Measurements from ENCODE around the gene TBX10. TPM values are rescaled to one million over a fixed set of nuclear protein-coding genes. Genes with fewer than 3 reads are reported as not detected.

The TBX10 gene
- polyA plus RNA-seq, 1 of the 3 experiments (the other 2 are of a cell fraction): not detected

- CTCF ChIA-PET: interaction anchor here (17.8 to 21.6 kb wide), 2 partner anchors 7 to 11 kb away, joined by 308 read pairs; partner anchors contain the start of genes ACY3, NUDT8 and TBX10
- H3K27ac ChIP-seq (ENCODE audit: low read depth in 2 of 2, low read length in 1 of 2): no peak overlapping the region
- H3K4me3 ChIP-seq (ENCODE audit: low read depth in 2 of 2, low read length in 1 of 2): no peak overlapping the region
- no peaks in the 10 kb centered on the region for H3K36me3 ChIP-seq (replicated peaks in 1 of 2; ENCODE audit: control insufficient read depth in 1 of 2, insufficient read depth in 2 of 2, low read length in 1 of 2)
- H3K27me3 ChIP-seq (ENCODE audit: insufficient read depth): no peaks in the 10 kb centered on the region
- H3F3A ChIP-seq (replicated peaks; ENCODE audit: insufficient read depth): no peaks in the 10 kb centered on the region
- no peak overlapping the region for H2AFZ ChIP-seq (ENCODE audit: low read depth)
- no peak overlapping the region for H3K4me2 ChIP-seq
- H3K9me2 ChIP-seq: no peaks in the 10 kb centered on the region
- POLR2A ChIA-PET: no interaction called here
- DNase-seq: no peak
- no peak for TF ChIP-seq REST (IDR thresholded peaks at IDR 0.05; ENCODE audit: low read depth, low read length)
- no peak overlapping the region for H3K9ac ChIP-seq
- no peaks in the 10 kb centered on the region for H3K79me2 ChIP-seq (ENCODE audit: insufficient read depth)
- H3K4me1 ChIP-seq (ENCODE audit: control insufficient read depth in 1 of 2, insufficient read depth in 2 of 2, low read depth in 1 of 2, low read length in 1 of 2): no peaks in the 10 kb centered on the region; a peak in 1 of 4 replicates
- H4K20me1 ChIP-seq (ENCODE audit: insufficient read depth): no peaks in the 10 kb centered on the region
- 66% methylated on average over 9 of the region's 15 CpGs for WGBS (ENCODE audit: low lambda C conversion rate)
- no peaks in the 10 kb centered on the region for H3K9me3 ChIP-seq
These were observed 2.9 kb upstream of the TBX10 start for GRCh38 chr11:67642173-67643120.

DNA sequence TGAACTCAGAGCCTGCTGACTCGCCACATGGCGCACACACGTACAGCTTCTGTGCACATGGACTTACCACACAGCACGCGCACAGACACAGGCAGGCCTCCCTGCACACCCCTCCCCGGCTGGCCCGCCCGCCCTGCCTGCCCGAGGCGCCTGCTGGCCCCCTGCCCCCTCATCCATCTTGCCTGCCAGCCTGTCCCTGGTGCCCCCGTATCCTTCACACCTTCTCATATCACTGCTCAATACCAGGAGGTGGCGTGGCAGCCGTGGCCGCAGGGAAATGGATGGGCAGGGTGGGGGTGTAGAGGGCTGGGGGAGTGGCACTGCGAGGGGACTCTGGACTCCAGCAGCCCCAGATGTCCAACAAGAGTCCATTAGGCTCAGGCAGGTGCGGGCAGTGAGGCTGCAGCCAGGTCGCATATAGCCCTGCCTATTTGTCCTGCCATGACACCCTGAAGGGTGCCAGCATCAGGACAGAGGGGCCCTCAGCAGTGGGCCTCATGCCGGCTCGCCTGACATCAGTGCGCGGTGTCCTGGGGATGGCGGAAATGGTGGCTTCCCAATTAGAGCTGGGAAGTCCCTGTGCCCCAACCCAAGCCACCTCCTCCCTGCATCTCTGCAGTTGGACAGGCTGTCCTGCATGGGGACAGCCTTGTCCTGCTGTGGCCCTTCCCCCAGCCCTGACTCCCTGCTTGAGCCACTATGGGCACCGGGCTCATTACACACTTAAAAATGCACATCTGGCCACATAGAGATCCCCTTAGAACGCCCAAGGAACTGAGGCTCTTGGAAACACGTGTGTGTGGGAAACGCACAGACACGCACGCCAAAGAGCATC, 2.0 kb upstream of the TBX10 start:
- Histone ChIP-seq H4K20me1 (ENCODE audit: insufficient read depth) (no peaks in the 10 kb centered on the region), H3K4me3 (ENCODE audit: low read depth in 2 of 2, low read length in 1 of 2) (no peak overlapping the region), H3K27me3 (ENCODE audit: insufficient read depth) (no peaks in the 10 kb centered on the region), H3F3A (replicated peaks; ENCODE audit: insufficient read depth) (no peaks in the 10 kb centered on the region), H3K4me1 (ENCODE audit: control insufficient read depth in 1 of 2, insufficient read depth in 2 of 2, low read depth in 1 of 2, low read length in 1 of 2) (no peaks in the 10 kb centered on the region; a peak in 1 of 4 replicates), H3K4me2 (no peak overlapping the region), H3K9me2 (no peaks in the 10 kb centered on the region), H3K9ac (no peak overlapping the region), H2AFZ (ENCODE audit: low read depth) (no peak overlapping the region), H3K79me2 (ENCODE audit: insufficient read depth) (no peaks in the 10 kb centered on the region), H3K27ac (ENCODE audit: low read depth in 2 of 2, low read length in 1 of 2) (no peak overlapping the region), H3K36me3 (replicated peaks in 1 of 2; ENCODE audit: control insufficient read depth in 1 of 2, insufficient read depth in 2 of 2, low read length in 1 of 2) (no peaks in the 10 kb centered on the region), H3K9me3 (no peaks in the 10 kb centered on the region)
- POLR2A ChIA-PET: no interaction called here
- no peak for DNase-seq
- CTCF ChIA-PET: interaction anchor here (0.7 to 17.8 kb wide), 3 partner anchors 10 to 13 kb away, joined by 3 to 308 read pairs (median 4); partner anchors contain the start of genes ACY3 and NUDT8
- no peak for TF ChIP-seq FOXM1 (IDR thresholded peaks at IDR 0.05; ENCODE audit: low read depth)
- no peak for TF ChIP-seq TEAD4 (IDR thresholded peaks at IDR 0.05; ENCODE audit: borderline replicate concordance, insufficient read depth)
- no peak for TF ChIP-seq NFIC (IDR thresholded peaks at IDR 0.05; ENCODE audit: borderline replicate concordance)
- TF ChIP-seq ELF1 (IDR thresholded peaks at IDR 0.05): no peak
- 65% methylated on average over 18 of the region's 28 CpGs for WGBS (ENCODE audit: low lambda C conversion rate)
